ES-I3 (cell line): Measurements from ENCODE around the gene STAC.
"Not testable (repeated sequence)": the region's sequence is repeated elsewhere in the genome, so short reads cannot be mapped to it uniquely, and the experiment has no call there.

Experiments
- H3K36me3 ChIP-seq: 2 replicates; pipeline ENCODE4 v1.6.1; 2013; ENCODE audit warnings: mild to moderate bottlenecking, low read length, control low read depth, moderate library complexity; ENCODE audit not compliant: insufficient read depth
- H3K4me1 ChIP-seq: 2 replicates; pipeline ENCODE4 v1.6.1; 2013; ENCODE audit warnings: mild to moderate bottlenecking, control low read depth, low read length; ENCODE audit not compliant: insufficient read depth
- H3K9ac ChIP-seq: 2 replicates; pipeline ENCODE4 v1.6.1; 2013; ENCODE audit warnings: low read depth, mild to moderate bottlenecking, low read length, moderate library complexity
- H3K9me3 ChIP-seq: 2 replicates; pipeline ENCODE4 v1.6.1; 2013; ENCODE audit warnings: mild to moderate bottlenecking, low read length, moderate library complexity; ENCODE audit not compliant: control insufficient read depth, insufficient read depth

STAC gene

GRCh38 chr3:36494461-36495109, 114.3 kb downstream of the STAC start:
- H3K9ac ChIP-seq: no peak overlapping the region
- H3K36me3 ChIP-seq: no peaks in the 10 kb centered on the region
- H3K4me1 ChIP-seq: no peaks in the 10 kb centered on the region
- H3K9me3 ChIP-seq: no peaks in the 10 kb centered on the region

- Histone ChIP-seq H3K9ac (no peak overlapping the region), H3K9me3 (no peaks in the 10 kb centered on the region), H3K4me1 (no peaks in the 10 kb centered on the region), H3K36me3 (no peaks in the 10 kb centered on the region)
These were observed 116.7 kb downstream of the STAC start for GRCh38 chr3:36496684-36497633.

GRCh38 chr3:36500053-36500452, 119.7 kb downstream of the STAC start:
- not testable (repeated sequence) for H3K36me3 ChIP-seq, H3K4me1 ChIP-seq, H3K9me3 ChIP-seq, H3K9ac ChIP-seq

GRCh38 chr3:36501616-36502015, 121.3 kb downstream of the STAC start:
- H3K9ac ChIP-seq: no peak overlapping the region
- no peaks in the 10 kb centered on the region for H3K36me3 ChIP-seq
- no peaks in the 10 kb centered on the region for H3K4me1 ChIP-seq
- H3K9me3 ChIP-seq: no peaks in the 10 kb centered on the region

DNA sequence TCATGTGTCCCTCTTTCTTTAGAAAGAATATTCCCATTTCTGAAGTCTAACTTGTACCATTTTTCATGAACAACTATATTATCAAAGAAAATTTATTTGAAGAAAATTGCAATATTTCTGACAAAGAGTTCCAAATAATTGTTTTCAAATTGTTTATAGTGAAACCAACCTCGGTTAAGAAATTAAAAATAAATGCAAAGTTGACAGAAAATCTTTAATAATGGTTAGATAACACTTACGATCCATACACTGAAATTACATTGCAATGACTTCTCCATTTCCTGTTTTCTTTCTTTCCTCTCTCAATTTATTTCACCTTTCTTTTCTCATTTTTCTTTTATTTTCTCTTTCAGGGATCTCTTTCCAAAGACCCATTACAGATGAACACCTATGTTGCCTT, 125.1 kb downstream of the STAC start:
- Histone ChIP-seq H3K9me3 (no peaks in the 10 kb centered on the region), H3K36me3 (no peaks in the 10 kb centered on the region), H3K4me1 (no peaks in the 10 kb centered on the region), H3K9ac (no peak overlapping the region)

- Histone ChIP-seq H3K9me3 (no peaks in the 10 kb centered on the region), H3K9ac (no peak overlapping the region), H3K36me3 (no peaks in the 10 kb centered on the region), H3K4me1 (no peaks in the 10 kb centered on the region)
These were observed 131.6 kb downstream of the STAC start for GRCh38 chr3:36511791-36512486.

DNA sequence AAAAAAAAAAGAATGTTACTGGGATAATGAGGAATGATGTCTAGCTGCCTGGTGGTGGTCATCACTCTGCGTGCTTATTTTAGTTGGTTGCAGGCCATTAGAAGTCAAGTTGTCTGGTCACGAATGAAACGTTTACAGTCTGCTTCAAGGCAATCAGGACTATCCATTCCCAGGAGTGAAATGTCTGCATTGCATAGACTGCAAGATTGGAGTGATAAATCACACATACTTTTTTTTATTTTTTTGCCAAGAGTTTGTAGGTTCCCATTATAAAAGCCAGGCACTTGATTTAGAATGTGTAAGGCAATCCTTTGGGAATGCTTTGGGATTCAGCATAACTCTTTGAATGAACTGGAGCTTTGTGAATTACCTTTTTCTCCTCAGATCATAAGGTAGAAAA, 132.3 kb downstream of the STAC start:
- Histone ChIP-seq H3K36me3 (no peaks in the 10 kb centered on the region), H3K9me3 (no peaks in the 10 kb centered on the region), H3K4me1 (no peaks in the 10 kb centered on the region), H3K9ac (no peak overlapping the region)

DNA sequence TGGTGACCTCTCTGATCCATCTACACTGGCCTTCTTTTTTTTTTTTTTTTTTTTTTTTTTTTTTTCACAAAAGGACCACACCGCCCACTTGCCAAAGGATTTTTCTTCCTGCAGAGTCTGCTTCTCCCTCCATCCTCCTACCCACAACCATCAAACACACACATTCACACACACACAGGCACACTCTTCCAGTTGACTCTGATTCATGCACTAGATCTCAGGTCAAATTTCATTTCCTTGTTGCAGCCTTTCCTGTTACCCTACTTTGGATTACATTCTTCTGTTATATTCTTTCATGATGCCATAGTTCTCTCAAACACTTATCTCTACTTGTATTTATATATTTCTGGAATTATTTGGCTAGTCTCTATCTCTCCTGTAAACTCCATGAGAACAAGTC, 133.9 kb downstream of the STAC start:
- Histone ChIP-seq H3K9ac (no peak overlapping the region), H3K9me3 (no peaks in the 10 kb centered on the region), H3K4me1 (no peaks in the 10 kb centered on the region), H3K36me3 (no peaks in the 10 kb centered on the region)

DNA sequence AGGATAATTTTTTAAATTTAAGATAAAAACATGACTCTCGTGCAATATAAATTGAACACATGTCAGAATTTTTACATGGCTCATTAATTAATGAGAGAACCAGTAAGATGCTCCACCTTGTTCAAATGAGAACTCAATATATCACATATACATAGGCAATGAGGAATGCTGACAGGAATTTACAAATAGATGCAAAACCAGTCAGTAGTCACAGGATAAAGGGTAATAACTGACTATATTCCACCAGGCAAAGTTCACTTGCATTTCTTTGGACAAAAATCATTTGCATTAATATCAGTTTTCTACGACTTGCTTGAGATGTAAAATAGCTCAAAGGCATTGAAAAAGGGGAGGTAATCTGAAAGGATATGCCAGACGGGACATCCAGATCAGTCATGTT, 139.4 kb downstream of the STAC start:
- Histone ChIP-seq H3K9me3 (no peaks in the 10 kb centered on the region), H3K4me1 (no peaks in the 10 kb centered on the region), H3K36me3 (no peaks in the 10 kb centered on the region), H3K9ac (no peak overlapping the region)

DNA sequence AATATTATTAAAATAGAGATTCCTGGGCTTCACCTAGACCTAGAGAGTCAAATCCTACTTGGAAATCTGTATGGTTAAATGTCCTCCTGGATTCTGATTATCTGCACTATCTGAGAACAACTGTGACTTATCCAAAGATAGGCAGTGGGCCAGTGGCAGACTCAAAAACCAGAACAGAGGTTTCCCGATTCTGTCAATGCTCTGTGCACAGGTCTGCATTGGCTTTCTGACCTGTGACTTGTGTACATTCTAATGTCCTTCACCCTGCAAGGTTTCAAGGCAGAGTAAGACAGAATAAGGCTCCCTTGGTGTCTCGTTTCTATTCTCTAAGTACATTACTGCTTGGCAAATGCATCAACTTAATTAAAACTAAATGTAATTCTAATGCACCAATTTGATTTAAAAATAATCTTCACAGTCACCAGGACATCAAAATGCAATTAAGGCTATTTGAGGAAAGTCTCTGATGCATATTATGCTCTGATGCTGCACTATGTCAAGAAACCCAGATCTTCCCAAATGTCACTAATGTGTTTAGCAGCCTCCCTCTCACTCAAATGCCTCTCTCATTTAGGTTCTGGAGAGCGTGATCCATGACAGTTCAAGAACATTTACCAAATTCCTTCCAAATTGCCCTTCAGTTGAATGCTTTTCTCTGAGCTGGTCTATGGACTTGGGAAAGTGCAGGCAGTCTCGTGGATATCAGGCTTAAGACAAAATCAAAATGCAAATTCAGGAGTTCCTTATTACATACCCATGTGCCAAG, 140.1 kb downstream of the STAC start:
- no peaks in the 10 kb centered on the region for H3K36me3 ChIP-seq
- peaks cover 4% of the 10 kb centered on the region for H3K4me1 ChIP-seq
- no peaks in the 10 kb centered on the region for H3K9me3 ChIP-seq
- H3K9ac ChIP-seq: no peak overlapping the region

GRCh38 chr3:36521007-36521379, 140.7 kb downstream of the STAC start:
- H3K4me1 ChIP-seq: peaks cover 10% of the 10 kb centered on the region
- no peaks in the 10 kb centered on the region for H3K36me3 ChIP-seq
- H3K9ac ChIP-seq: no peak overlapping the region
- no peaks in the 10 kb centered on the region for H3K9me3 ChIP-seq

DNA sequence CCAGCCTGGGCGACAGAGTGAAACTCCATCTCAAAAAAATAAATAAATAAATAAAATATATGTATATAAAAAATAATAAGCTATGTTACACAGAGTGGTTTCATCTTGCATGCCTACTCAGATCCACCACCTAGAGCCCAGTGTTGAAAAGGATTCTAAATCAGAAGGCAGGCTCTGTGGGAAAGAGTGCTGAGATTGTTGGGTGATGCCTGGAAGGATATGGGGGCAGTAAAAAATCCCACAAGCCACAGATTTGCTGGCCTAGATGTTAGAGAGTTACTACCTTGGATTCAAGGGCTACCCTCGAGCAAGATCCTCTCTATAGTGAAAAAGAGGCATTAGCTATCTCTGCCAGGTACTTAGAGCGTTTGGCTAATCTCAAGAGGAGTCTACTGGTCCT, 144.3 kb downstream of the STAC start:
- H3K36me3 ChIP-seq: no peaks in the 10 kb centered on the region
- no peaks in the 10 kb centered on the region for H3K9me3 ChIP-seq
- H3K4me1 ChIP-seq: peaks cover 11% of the 10 kb centered on the region
- H3K9ac ChIP-seq: no peak overlapping the region

- H3K36me3 ChIP-seq: no peaks in the 10 kb centered on the region
- no peak overlapping the region for H3K9ac ChIP-seq
- H3K9me3 ChIP-seq: no peaks in the 10 kb centered on the region
- H3K4me1 ChIP-seq: peaks cover 11% of the 10 kb centered on the region
These were observed 145.0 kb downstream of the STAC start for GRCh38 chr3:36525115-36525801.
